ENCODE measurements around the gene REM2.

DNA sequence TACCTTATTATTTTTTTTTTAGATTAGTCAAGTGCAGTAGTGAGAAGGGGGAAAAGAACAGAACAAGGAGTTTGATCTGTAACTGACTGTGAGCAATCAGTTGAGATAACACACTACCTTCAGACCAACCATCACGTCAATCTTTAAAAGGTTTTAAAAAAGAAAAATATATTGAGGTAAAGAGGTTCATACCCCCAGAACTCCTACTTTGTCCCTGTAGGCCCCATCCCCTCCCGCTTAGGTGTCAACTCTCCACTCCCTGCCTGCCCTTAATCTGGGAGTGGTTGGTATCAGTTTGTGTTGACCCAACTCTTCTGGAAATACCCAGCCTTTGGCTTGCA lies 30.5 kb upstream of the REM2 start:
- TF ChIP-seq, protein P1, sequence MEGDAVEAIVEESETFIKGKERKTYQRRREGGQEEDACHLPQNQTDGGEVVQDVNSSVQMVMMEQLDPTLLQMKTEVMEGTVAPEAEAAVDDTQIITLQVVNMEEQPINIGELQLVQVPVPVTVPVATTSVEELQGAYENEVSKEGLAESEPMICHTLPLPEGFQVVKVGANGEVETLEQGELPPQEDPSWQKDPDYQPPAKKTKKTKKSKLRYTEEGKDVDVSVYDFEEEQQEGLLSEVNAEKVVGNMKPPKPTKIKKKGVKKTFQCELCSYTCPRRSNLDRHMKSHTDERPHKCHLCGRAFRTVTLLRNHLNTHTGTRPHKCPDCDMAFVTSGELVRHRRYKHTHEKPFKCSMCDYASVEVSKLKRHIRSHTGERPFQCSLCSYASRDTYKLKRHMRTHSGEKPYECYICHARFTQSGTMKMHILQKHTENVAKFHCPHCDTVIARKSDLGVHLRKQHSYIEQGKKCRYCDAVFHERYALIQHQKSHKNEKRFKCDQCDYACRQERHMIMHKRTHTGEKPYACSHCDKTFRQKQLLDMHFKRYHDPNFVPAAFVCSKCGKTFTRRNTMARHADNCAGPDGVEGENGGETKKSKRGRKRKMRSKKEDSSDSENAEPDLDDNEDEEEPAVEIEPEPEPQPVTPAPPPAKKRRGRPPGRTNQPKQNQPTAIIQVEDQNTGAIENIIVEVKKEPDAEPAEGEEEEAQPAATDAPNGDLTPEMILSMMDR (conservative IDR thresholded peaks at IDR 0.05; ENCODE audit: low read depth, low read length) = no peak
- TF ChIP-seq CHD1 (IDR thresholded peaks at IDR 0.05; ENCODE audit: low read depth, low read length) (no peak), RCOR1 (IDR thresholded peaks at IDR 0.05; ENCODE audit: insufficient replicate concordance, low read length) (no peak), POLR2A (IDR thresholded peaks at IDR 0.05; ENCODE audit: low read depth, low read length) (no peak), MAFK (IDR thresholded peaks at IDR 0.05; ENCODE audit: low read depth, low read length) (no peak), SMC3 (IDR thresholded peaks at IDR 0.05; ENCODE audit: low read depth, low read length) (no peak)
